Activated CD4-positive, alpha-beta memory T cell treated with anti-CD3 and anti-CD28 coated beads for 36 hours (primary cell): Measurements from ENCODE around the gene NAALADL2. TPM values are rescaled to one million over a fixed set of nuclear protein-coding genes. Genes with fewer than 3 reads are reported as not detected.

ENCODE experiments used
- CTCF ChIA-PET: fragments of 350-600 bp; sonication (Branson Sonifier 250); formaldehyde crosslinking; loops from one replicate; lab custom pipeline; 2021; ENCODE audit warnings: antibody characterized with exemption, inconsistent platforms; lab: Charles Lee
- POLR2A ChIA-PET: fragments of 350-600 bp; sonication (Branson Sonifier 250); formaldehyde crosslinking; loops from one replicate; lab custom pipeline; 2021; ENCODE audit warnings: antibody characterized with exemption; lab: Charles Lee
- DNase-seq: peaks from one replicate; pipeline ENCODE4 v3.0.0-alpha.2; 2020
- H3K27ac Mint-ChIP-seq: one replicate; pipeline ENCODE4 v1.8.0; 2021; ENCODE audit warnings: mixed read lengths
- H3K27me3 Mint-ChIP-seq: one replicate; pipeline ENCODE4 v1.8.0; 2021; ENCODE audit warnings: mixed read lengths
- H3K36me3 Mint-ChIP-seq: one replicate; pipeline ENCODE4 v1.8.0; 2021; ENCODE audit warnings: mixed read lengths
- H3K4me1 Mint-ChIP-seq: one replicate; pipeline ENCODE4 v1.8.0; 2021; ENCODE audit warnings: low read depth, mixed read lengths
- H3K4me3 Mint-ChIP-seq: one replicate; pipeline ENCODE4 v1.8.0; 2021; ENCODE audit warnings: mild to moderate bottlenecking, mixed read lengths
- H3K9me3 Mint-ChIP-seq: one replicate; pipeline ENCODE4 v1.8.0; 2021; ENCODE audit warnings: mixed read lengths
- intact Hi-C: fragments of 100-400 bp; cut with micrococcal nuclease; formaldehyde crosslinking; loops from one replicate; pipeline ENCODE4 v1.15.1; 2023
- total RNA-seq, 2 experiments: library from RNA; stranded (reverse); gene quantifications; one replicate each; pipeline ENCODE4 v1.2.3, GENCODE V29; 2021

Gene NAALADL2
- total RNA-seq, 2 experiments from 2014 or later: not detected

DNA sequence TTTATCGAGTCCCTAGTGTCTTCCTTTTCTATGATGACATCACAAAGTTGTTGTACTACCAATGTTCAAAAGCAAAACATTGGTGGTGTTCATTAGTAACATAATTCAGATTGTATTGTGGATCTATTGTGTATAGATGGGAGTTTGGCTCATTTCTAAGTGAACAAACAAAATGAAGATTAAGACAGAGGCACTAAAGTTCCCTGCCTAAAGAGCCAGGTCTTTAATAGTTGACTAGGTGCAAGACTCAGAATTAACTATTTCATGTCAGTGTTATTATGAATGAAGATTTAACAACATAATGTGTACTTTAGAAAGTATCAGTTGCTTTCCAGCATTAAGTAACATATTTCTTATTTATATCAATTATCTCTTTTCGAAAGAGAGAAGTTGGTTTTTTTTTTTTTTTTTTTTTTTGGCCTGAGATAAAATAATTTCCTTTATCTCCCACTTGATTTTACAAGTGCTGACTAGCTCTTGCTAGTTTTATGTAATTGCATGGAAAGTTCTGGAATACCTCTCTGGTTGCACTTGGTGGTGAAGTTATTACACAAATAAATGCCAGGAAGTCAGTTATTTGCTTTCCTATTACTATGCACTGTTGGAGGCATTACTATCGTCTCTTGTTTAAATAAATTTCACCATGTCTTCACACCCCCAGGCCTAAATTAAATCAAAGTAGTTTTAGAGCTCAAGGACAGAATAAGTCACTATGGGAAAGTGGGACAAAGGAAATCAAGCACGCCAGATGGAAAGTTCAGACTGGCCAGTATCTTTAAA, 48.7 kb downstream of the NAALADL2 start:
- Mint-ChIP-seq H3K27ac (no peak overlapping the region), H3K9me3 (peaks cover 3% of the 10 kb centered on the region), H3K4me1 (no peaks in the 10 kb centered on the region), H3K27me3 (no peaks in the 10 kb centered on the region), H3K4me3 (no peak overlapping the region), H3K36me3 (no peaks in the 10 kb centered on the region)
- DNase-seq: no peak
- CTCF ChIA-PET: no interaction called here
- intact Hi-C loops: no loop called here
- POLR2A ChIA-PET: no interaction called here

DNA sequence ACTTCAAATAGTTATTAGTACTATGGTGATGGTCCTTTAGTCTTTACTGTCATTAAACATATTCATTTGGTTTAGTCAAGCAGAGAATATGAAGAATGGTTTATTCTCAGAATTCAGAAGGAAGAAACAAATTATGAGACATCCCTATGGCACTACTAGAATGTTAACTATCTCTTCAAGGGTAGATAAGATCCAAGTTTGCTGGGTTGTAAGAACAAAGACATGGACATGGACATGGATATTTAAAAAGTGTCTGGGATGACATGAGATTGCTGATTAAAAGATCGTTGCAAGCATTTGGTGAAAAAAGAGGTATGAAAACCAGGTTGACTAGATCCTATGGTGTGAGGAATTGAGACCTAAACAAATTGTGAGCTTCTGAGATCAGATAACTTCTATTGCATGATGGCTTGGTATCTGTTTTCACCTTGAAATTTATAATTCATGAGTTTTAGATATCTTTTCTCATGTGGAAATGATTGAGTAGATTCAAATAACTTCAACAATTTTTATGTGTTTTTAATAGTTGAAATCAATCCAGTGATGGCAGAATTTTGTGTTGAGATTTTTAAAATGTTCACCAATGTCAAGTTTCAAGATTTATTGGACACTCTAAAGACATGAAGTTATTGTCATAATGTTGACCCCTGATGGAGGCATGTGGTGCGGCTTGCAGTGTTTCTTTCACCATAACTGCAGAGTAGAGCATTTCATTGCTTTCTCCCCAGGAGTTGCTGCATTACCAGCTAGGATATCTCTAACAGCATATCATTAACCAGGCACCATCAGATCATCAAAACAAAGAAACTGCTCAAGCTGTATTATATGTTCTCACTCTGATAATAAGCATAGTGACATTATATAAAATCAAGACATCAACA, 72.6 kb downstream of the NAALADL2 start:
- H3K4me1 Mint-ChIP-seq: no peaks in the 10 kb centered on the region
- no peak overlapping the region for H3K4me3 Mint-ChIP-seq
- H3K36me3 Mint-ChIP-seq: no peaks in the 10 kb centered on the region
- intact Hi-C loops: no loop called here
- no peaks in the 10 kb centered on the region for H3K27me3 Mint-ChIP-seq
- no peak for DNase-seq
- no peaks in the 10 kb centered on the region for H3K9me3 Mint-ChIP-seq
- H3K27ac Mint-ChIP-seq: no peak overlapping the region
- POLR2A ChIA-PET: no interaction called here
- CTCF ChIA-PET: no interaction called here

DNA sequence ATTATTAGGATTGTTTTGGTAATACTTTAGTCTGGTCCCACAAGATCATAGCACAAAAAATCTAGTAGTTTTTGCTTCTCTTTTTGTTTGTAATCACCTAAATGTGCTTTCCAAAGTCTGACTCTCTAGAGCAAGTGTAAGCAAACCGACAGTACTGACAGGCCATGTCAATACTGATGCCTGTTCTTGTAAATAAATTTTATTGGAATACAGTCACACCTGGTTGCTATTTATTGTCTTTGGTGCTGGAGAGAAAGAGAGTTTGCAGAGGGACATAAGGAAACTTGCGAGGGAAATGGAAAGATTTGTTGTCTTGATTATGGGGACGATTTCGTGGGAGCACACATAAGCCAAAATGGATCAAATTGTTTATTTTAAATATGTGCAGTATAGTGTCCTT, 77.5 kb downstream of the NAALADL2 start:
- intact Hi-C loops: no loop called here
- Mint-ChIP-seq H3K27ac (no peak overlapping the region), H3K4me1 (no peaks in the 10 kb centered on the region), H3K9me3 (peaks cover 6% of the 10 kb centered on the region), H3K4me3 (no peak overlapping the region), H3K27me3 (no peaks in the 10 kb centered on the region), H3K36me3 (no peaks in the 10 kb centered on the region)
- ChIA-PET POLR2A (no interaction called here), CTCF (no interaction called here)
- no peak for DNase-seq

DNA sequence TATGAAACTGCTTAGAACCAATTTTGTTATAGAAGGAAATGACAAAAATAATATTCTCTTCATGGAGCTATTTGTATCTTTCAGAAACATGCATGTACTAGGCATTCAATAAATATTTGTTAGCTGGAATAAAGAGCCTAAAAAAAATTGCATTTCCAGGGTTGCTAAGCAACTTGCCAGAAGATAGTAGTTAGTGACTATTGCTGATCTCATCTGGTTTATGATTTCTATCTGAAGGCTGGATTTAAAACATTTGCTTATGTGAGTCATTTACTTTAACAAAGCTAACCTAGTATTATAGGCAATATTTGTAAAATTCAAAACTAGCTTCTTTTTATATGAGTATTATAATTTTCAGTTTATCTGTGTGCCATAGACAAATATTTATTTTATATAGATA, 78.3 kb downstream of the NAALADL2 start:
- Mint-ChIP-seq H3K9me3 (peaks cover 6% of the 10 kb centered on the region), H3K4me1 (no peaks in the 10 kb centered on the region), H3K27me3 (no peaks in the 10 kb centered on the region), H3K4me3 (no peak overlapping the region), H3K36me3 (no peaks in the 10 kb centered on the region), H3K27ac (no peak overlapping the region)
- ChIA-PET POLR2A (no interaction called here), CTCF (no interaction called here)
- intact Hi-C loops: no loop called here
- DNase-seq: no peak

DNA sequence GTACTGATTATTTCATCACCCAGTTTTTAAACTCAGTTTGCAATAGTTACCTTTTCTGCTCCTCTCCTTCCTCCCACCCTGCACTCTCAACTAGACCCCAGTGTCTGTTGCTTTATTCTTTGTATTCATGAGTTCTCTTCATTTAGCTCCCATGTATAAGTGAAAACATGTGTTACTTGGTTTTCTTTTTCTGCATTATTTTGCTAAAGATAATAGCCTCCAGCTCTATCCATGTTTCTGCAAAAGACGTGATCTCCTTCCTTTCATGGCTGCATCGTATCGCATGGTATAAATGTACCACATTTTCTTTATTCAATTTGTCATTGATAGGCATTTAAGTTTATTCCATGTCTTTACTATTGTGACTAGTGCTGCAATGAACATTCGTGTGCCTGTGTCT, 79.0 kb downstream of the NAALADL2 start:
- Mint-ChIP-seq H3K9me3 (peaks cover 9% of the 10 kb centered on the region), H3K36me3 (no peaks in the 10 kb centered on the region), H3K27me3 (no peaks in the 10 kb centered on the region), H3K4me3 (no peak overlapping the region), H3K4me1 (no peaks in the 10 kb centered on the region), H3K27ac (no peak overlapping the region)
- DNase-seq: no peak
- POLR2A ChIA-PET: no interaction called here
- intact Hi-C loops: no loop called here
- CTCF ChIA-PET: no interaction called here

DNA sequence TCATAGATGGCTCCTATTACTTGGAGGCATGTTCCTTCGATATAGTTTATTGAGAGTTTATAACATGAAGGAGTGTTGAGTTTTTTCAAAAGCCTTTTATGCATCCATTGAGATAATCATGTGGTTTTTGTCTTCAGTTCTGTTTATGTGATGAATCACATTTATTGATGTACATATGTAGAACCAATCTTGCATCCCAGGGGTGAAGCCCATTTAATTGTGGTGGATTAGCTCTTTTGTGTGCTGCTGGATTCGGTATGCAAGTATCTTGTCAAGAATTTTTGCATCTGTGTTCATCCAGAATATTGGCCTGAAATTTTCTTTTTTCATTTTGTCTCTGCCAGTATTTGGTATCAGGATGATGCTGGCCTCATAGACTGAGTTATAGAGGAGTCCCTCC, 81.0 kb downstream of the NAALADL2 start:
- no peak for DNase-seq
- Mint-ChIP-seq H3K27me3 (no peaks in the 10 kb centered on the region), H3K4me3 (no peak overlapping the region), H3K4me1 (no peaks in the 10 kb centered on the region), H3K36me3 (no peaks in the 10 kb centered on the region), H3K9me3 (peaks cover 10% of the 10 kb centered on the region), H3K27ac (no peak overlapping the region)
- intact Hi-C loops: no loop called here
- CTCF ChIA-PET: no interaction called here
- POLR2A ChIA-PET: no interaction called here

DNA sequence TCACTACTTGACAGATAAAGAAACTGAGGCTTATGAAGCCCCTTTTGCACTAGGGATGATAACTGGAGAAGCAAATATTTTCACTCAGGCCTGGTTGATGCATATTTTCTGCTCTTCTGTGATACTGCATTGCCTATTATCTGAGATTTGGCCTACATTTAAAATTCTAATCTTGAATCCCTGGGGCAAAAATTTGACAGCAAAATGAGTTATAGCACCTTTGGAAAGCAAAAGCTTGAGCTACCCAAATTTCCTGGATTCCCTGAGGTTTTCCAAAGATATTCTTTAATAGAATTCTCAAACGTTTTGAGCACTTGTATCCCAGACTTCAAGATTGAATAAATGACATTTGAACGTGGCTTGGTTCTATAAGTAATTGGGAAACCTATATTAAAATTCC, 86.1 kb downstream of the NAALADL2 start:
- CTCF ChIA-PET: no interaction called here
- DNase-seq: no peak
- peaks cover 7% of the 10 kb centered on the region for H3K9me3 Mint-ChIP-seq
- no peaks in the 10 kb centered on the region for H3K27me3 Mint-ChIP-seq
- H3K27ac Mint-ChIP-seq: no peak overlapping the region
- no peaks in the 10 kb centered on the region for H3K36me3 Mint-ChIP-seq
- POLR2A ChIA-PET: no interaction called here
- H3K4me1 Mint-ChIP-seq: no peaks in the 10 kb centered on the region
- no peak overlapping the region for H3K4me3 Mint-ChIP-seq
- intact Hi-C loops: no loop called here

DNA sequence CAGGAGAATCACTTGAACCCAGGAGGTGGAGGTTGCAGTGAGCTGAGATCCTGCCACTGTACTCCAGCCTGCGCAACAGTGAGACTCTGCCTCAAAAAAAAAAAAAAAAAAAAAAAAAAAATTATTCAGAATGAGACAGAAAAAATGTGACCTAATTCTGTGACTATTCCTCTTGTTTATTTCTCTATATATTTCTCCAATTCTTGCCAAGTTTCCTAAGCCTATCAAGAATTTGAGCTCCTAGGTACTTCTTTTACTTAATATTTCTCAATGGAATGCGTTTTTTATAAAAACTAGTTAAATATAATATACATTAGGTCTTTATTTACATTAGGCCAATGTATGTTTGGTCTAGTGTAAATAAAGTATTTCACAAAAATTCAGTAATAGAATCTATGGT, 86.8 kb downstream of the NAALADL2 start:
- ChIA-PET POLR2A (no interaction called here), CTCF (no interaction called here)

DNA sequence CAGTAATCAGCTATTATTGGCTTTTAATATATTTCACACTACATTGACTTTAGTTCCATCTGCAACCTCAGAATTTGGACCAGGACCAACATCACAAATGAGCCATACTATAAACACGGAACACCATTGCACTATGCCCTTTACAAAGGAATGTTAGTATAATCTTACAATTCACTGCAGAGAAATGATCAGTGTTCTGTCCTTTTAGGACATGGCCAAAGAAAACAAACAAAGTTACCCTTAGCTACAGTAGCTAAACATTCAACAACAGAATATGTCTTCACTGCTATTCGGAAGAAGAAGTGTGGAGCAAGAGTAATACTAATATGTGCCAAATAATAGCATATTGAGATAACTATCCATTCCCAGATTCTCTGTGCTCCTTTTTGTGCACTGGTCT, 90.4 kb downstream of the NAALADL2 start:
- H3K27ac Mint-ChIP-seq: no peak overlapping the region
- no peaks in the 10 kb centered on the region for H3K36me3 Mint-ChIP-seq

More for the DNA sequence above, 86.8 kb downstream of the NAALADL2 start:
- no peak overlapping the region for H3K27ac Mint-ChIP-seq
- H3K4me3 Mint-ChIP-seq: no peak overlapping the region
- intact Hi-C loops: no loop called here
- H3K27me3 Mint-ChIP-seq: no peaks in the 10 kb centered on the region
- peaks cover 7% of the 10 kb centered on the region for H3K9me3 Mint-ChIP-seq
- no peaks in the 10 kb centered on the region for H3K36me3 Mint-ChIP-seq
- no peak for DNase-seq
- no peaks in the 10 kb centered on the region for H3K4me1 Mint-ChIP-seq

DNA sequence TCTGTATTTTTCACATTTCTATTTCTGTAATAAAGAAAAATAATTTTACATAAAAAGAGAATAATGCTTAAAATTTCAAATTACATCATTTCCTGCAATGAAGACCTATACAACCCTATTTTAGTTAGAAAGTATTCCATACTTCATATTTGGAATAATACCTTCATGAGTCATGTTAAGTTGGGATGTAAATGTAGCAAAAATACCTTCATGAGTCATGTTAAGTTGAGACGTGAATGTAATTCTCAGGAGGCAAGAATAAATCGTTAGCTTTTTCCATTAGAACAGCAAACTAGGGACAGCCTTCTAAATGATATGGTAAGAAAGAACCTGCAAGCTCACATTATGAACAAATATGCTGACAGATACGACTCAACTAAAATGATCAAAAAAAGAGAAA, 91.9 kb downstream of the NAALADL2 start:
- DNase-seq: no peak
- no peaks in the 10 kb centered on the region for H3K9me3 Mint-ChIP-seq
- POLR2A ChIA-PET: no interaction called here
- H3K4me1 Mint-ChIP-seq: no peaks in the 10 kb centered on the region
- no peaks in the 10 kb centered on the region for H3K27me3 Mint-ChIP-seq
- CTCF ChIA-PET: no interaction called here
- H3K4me3 Mint-ChIP-seq: no peak overlapping the region
- intact Hi-C loops: no loop called here
- no peaks in the 10 kb centered on the region for H3K36me3 Mint-ChIP-seq
- no peak overlapping the region for H3K27ac Mint-ChIP-seq

More for the DNA sequence above, 90.4 kb downstream of the NAALADL2 start:
- Mint-ChIP-seq H3K9me3 (no peaks in the 10 kb centered on the region), H3K4me1 (no peaks in the 10 kb centered on the region), H3K27me3 (no peaks in the 10 kb centered on the region), H3K4me3 (no peak overlapping the region)
- CTCF ChIA-PET: no interaction called here
- POLR2A ChIA-PET: no interaction called here
- intact Hi-C loops: no loop called here
- no peak for DNase-seq

DNA sequence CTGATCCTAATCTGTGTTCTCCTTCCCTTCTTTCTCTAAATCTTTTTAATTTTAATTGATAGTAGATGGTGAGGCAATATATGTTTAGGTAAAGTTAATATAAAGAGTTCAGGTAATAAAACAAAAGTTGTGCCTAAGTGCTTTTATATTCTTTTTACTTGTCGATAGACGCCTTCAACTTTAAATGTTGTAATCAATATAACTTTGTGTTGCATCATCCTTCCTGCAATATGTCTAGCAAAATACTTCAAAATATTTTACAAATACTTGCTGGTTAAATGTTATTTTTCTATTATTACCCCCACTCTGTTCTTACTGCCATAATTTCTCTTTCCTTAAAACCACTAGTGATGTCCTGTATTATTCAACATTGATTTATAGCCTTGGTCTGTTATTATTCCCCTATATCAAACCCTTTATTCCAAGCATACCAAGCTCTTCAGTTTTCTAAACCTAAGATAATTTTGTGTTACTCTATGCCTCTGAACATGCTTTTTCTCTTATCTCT, 92.4 kb downstream of the NAALADL2 start:
- no peak for DNase-seq
- ChIA-PET CTCF (no interaction called here), POLR2A (no interaction called here)
- H3K4me1 Mint-ChIP-seq: no peaks in the 10 kb centered on the region
- no peaks in the 10 kb centered on the region for H3K9me3 Mint-ChIP-seq
- H3K27me3 Mint-ChIP-seq: no peaks in the 10 kb centered on the region
- no peaks in the 10 kb centered on the region for H3K36me3 Mint-ChIP-seq
- intact Hi-C loops: no loop called here
- no peak overlapping the region for H3K27ac Mint-ChIP-seq
- no peak overlapping the region for H3K4me3 Mint-ChIP-seq

DNA sequence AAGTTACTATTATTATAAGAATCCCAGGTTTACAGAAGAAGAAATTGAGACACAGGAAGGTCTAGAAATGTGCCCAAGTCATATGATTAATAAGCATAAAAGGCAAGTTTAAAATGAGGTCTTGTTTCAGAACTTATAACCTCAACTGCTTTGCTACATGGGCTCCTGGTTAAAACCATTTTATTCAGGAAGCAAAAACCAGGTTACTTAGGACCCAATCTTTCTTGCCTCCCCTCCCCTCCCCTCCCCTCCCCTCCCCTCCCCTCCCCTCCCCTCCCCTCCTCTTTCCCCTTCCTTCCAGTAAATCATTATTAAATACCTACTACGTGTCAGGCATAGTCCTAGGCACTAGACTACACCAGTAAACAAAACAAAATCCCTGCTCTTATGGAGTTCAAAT, 93.9 kb downstream of the NAALADL2 start:
- H3K27me3 Mint-ChIP-seq: no peaks in the 10 kb centered on the region
- intact Hi-C loops: no loop called here
- ChIA-PET POLR2A (no interaction called here), CTCF (no interaction called here)
- no peak overlapping the region for H3K4me3 Mint-ChIP-seq
- H3K4me1 Mint-ChIP-seq: no peaks in the 10 kb centered on the region
- H3K36me3 Mint-ChIP-seq: no peaks in the 10 kb centered on the region
- no peak overlapping the region for H3K27ac Mint-ChIP-seq
- H3K9me3 Mint-ChIP-seq: no peaks in the 10 kb centered on the region
- no peak for DNase-seq
